ENCODE results near the gene SPNS2.

DNA sequence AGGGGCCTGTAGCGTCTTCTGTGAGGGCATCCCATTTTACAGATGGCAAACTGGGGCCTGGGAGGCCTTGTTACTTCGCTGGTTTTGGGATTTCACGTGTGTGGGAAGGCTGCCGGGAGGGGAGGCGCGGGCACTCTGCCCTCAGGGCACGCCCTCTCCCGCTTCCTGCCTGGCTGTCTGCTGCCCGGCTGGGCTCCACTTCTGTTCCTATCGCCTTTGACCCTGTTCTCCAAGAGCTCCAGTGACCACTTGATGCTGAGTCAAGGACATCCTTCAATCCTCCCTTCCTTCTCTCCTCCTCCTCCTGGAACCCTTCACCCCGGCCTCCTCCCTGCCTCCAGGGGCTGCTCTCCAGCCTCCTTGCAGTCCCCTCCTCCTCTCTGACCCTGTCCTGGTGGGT lies 48.9 kb upstream of the SPNS2 start:
- no peak for TF ChIP-seq EP300 (IDR thresholded peaks at IDR 0.05; ENCODE audit: low read depth)
- TF ChIP-seq POLR2AphosphoS5 (IDR thresholded peaks at IDR 0.05): no peak
- TF ChIP-seq, protein P1, sequence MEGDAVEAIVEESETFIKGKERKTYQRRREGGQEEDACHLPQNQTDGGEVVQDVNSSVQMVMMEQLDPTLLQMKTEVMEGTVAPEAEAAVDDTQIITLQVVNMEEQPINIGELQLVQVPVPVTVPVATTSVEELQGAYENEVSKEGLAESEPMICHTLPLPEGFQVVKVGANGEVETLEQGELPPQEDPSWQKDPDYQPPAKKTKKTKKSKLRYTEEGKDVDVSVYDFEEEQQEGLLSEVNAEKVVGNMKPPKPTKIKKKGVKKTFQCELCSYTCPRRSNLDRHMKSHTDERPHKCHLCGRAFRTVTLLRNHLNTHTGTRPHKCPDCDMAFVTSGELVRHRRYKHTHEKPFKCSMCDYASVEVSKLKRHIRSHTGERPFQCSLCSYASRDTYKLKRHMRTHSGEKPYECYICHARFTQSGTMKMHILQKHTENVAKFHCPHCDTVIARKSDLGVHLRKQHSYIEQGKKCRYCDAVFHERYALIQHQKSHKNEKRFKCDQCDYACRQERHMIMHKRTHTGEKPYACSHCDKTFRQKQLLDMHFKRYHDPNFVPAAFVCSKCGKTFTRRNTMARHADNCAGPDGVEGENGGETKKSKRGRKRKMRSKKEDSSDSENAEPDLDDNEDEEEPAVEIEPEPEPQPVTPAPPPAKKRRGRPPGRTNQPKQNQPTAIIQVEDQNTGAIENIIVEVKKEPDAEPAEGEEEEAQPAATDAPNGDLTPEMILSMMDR (IDR thresholded peaks at IDR 0.05): no peak
